ENCODE results near the gene GEMIN8.

Gene GEMIN8

DNA sequence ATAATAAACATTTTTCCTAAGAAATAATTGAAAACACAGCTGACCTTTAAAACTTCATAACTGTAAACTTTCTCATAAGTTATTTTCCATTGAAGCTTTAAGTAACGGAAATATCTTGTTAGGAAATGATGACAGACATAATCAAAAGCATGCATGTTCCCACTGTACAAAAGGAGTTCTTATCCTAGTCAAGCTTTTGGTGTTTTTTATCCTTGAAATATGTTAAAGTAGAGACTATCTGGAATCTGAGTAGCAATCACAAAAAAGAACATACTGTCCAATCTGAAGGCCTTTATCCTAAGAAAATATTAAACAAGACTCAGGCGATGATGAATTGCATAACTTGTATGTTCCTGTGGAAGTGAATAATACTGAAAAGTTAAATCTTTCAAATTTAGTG lies 14.4 kb downstream of the GEMIN8 start:
- DNase-seq (ENCODE audit: low read depth) = no peak

DNA sequence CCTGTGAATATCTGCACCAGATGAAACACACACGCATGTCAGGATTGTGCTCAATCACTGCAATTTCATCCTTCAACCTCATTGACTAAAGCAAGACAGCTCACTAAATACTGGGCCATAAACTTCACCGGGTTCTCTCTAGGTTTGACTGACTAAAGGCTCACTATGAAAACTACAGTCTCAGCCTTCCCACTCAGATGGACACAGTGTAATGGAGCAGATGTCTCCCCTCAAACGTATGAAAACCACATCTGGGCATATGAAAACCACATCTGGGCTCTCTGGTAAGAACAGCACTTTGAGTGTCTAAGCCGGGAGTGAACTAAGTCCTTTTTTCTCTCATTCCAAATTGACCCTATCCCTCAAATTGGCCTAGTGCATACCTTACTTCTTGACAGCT lies 15.2 kb downstream of the GEMIN8 start:
- no peak for DNase-seq (ENCODE audit: low read depth)

DNA sequence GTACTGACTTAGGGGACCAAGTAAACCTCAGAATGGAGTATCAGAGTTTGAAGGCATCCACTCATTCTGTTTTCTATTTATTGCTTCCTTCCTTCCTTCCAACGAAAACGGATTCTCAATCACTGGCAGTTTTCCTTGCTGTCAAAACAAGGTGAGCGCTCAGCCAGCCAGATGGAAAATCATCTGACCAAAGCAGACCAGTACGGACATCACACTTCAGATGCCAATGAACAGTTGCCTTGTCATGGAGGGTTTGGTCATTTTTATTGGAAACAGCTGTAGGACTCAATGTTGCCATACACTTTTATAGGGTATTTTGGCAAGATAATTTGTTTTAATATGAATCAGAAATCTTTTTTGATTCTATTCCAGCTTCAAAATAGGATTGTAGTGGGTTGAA lies 16.6 kb downstream of the GEMIN8 start:
- no peak for DNase-seq (ENCODE audit: low read depth)

DNA sequence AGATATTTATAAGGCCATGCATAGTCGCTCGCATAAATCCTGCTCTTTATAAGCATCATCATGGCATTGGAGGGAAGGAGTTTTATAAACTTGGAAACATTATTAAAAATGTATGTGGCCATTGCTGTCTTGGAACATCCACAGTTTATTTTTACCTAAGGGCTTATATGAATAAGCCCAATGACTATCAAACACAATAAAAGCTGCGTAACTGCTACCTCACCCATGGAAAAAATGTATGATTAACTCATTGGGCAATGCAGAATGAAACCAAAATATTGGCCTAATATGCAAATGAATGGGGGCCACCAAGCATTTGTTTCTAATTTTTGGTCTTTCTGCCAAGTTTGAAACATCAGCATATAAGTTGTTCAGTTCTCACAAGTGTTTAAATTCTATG lies 19.1 kb downstream of the GEMIN8 start:
- DNase-seq (ENCODE audit: low read depth) = no peak

DNA sequence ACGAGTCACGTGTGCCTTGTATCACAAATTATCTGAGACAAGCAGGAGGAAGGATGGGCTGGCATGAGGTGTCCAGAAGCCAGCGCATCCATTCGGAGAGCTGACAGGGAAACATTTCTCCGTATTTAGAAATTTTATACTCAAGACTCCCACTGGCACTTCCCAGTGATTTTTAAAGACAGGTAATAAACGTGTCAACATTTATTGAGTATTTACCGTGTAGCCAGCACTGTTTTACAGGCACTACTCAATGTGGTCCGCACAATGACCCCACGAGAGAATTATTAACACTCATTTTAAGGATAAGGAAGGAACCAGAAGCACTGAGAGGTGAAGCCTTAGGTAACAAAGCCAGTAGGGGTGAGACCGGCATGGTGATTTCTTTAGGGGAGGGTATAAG lies 23.2 kb downstream of the GEMIN8 start:
- no peak for DNase-seq (ENCODE audit: low read depth)

DNA sequence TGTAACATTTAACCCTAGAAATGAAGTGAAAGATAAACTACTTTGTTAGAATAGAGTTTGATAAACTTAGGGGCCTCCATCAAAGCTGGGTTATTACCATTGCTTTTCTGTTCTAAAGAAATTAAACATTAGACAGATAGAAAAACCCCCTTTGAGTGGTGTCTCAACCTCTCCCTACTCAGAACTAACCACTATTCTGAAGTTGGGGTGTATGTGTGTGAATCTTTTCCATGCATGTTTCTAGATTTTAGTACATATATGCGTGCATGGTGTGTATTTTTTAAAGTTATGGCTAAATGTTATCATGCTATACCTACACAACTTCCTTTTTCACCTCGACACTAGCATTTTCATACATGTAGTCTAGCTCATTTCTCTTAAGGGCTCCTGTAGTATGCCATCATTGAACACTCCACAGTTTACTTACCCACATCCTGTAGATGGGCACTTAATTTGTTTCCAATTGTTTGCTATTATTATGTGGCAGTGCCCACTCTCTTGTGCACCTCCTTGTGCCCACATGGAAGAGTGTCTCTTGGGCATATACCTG lies 25.7 kb downstream of the GEMIN8 start:
- no peak for DNase-seq (ENCODE audit: low read depth)

DNA sequence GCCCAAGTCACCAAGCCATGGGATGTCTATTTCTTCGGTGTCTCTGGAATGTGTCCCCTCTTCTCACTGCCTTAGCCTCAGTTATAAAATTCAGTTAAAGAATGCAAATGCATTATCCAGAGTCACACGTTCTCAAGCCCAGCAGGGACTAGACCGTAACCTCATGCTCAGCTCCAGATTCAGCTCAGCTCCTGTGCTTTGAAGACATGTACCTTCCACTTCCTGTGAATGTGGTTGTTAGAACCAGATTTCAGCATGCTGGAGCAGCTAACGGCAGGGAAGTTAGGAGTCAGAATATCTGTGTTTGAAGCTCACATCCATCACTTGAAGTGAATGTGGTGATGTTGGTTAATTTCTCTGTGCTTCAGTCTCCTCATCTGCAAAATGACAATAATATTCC lies 26.7 kb downstream of the GEMIN8 start:
- DNase-seq (ENCODE audit: low read depth) = no peak

DNA sequence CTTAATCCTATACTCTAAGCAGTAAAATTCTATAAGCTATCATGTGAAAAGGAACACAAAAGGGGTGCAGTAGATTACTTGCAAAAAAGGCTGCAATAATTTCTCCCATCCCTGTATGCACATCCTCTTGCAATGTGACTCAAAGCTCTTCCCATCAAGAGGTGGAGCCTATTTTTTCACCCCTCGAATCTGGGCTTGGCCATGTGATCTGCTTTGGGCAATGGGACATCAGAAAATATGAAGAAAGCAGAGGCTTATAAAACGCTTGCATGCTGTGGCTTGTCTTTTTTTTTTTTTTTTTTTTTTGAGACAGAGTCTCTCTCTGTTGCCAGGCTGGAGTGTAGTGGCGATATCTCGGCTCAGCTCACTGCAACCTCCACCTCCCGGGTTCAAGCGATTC lies 33.0 kb downstream of the GEMIN8 start:
- DNase-seq (ENCODE audit: low read depth) = no peak

DNA sequence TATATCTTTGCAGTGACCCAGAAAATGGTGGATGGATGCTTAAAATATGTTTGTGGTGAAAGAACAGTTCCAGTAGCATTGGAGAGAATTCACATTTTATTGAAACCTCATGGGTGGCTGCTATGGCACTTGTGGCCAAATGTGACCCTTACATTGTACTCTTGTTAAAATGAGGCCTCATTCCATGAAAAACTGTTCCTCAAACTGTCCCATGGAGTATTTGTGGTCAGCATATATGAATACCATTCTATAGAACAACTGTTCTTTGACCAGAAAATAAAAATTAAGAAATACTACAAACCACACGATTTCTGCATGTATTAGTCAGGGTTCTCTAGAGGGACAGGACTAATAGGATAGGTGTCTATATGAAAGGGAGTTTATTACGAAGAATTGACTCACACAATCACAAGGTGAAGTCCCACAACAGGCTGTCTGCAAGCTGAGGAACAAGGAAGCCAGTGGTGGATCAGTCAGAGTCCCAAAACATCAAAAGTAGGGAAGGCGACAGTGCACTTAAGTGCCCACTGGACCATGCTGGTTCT lies 35.1 kb downstream of the GEMIN8 start:
- no peak for DNase-seq (ENCODE audit: low read depth)

DNA sequence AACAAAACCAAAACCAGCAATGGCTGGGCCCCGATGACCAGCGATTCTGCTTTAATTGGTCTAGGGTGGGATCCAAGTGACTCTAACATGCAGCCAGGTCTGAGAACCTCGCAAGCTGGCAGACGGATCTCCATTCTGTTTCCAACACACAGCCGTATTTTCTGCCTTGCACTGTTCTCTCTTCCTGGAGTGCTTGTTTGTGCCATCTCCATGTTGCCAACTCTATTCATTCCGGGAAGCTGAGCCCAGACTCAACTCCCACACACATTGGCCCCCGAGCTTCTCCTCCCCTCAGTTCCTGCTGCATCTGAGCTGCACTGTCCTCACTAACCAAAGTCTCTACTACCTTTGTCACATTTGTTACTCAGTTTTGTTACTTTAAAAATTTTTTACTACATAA lies 35.6 kb downstream of the GEMIN8 start:
- DNase-seq (ENCODE audit: low read depth) = no peak

DNA sequence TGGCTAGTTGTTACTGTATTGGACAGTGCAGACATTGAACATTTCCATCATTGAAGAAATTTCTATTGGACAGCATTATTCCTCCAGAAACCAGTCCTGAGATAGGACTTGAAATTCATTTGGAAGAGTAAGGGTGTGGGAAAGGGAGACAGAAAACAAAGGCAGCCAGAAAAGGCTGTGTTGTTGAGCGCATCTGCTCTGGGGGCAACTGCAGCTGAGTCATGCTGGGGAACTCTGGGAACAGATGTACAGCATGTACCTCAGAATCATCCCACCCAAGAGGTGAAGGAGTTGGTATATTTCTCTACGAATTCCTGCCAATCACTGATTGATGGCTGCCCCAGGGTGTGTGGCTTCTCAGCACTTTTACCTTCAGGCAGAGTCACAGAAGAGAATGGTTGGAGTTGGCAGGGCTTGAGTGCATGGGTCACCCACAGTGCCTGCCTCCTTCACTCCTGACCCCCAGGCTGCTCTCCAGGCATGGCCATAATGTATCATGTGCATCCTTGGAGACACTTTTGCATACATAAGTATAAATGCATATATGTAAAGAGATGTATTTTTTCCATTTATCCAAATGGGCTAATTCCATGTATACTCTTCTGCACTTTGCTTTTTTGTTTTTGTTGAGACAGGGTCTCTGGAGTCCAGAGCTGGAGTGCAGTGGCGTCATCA lies 39.4 kb downstream of the GEMIN8 start:
- DNase-seq (ENCODE audit: low read depth) = no peak

DNA sequence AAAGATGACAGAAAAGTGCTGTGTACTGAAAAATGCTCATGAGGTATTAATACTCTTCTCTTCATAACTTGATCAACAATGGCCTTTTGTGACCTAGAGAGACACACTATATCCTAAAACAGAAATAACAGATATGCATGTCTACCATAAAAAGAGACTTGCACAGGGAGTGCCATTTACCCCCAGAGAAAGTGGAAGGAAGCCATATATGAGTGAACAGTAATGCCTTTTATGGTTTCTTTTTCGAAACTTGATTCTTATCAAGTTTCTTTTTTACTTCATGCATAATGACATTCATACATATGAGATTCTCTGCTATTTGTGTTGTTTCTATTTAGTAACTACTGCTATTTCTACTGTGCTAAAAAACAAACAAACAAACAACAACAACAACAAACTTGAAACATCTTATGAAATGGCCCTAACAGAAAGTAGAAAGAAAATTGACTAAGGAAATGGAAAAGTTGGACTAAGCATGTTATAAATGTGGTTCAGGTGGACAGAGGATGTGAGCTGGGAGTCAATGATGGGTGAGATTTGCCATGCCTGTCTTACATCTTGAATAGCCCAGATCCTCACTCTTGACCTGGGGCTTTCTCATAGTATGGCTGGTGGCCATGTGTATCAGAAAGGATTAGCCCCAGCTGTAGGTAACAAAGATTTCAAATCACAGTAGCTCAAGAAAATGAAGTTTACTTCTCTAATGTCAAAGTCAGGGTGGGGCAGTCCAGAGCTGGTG lies 43.8 kb downstream of the GEMIN8 start:
- DNase-seq (ENCODE audit: low read depth) = no peak

DNA sequence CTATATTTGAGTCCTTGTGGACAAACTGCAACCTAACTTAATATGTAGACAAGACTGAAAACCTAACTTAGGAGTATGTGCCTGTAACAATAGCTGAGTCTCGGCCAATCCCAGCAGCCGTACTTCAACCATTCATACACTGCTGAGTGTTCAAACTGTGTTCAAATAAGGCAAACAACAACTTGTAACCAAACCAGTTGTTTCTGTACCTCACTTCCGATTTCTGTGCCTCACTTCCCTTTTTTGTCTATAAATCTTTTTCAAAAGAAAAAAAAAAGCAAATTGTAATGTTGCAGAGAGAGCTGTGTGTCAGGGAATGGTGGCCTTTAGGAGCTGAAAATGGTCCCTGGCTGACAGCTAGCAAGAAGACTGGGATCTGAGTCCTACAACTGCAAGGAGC lies 46.0 kb downstream of the GEMIN8 start:
- DNase-seq (ENCODE audit: low read depth) = no peak

DNA sequence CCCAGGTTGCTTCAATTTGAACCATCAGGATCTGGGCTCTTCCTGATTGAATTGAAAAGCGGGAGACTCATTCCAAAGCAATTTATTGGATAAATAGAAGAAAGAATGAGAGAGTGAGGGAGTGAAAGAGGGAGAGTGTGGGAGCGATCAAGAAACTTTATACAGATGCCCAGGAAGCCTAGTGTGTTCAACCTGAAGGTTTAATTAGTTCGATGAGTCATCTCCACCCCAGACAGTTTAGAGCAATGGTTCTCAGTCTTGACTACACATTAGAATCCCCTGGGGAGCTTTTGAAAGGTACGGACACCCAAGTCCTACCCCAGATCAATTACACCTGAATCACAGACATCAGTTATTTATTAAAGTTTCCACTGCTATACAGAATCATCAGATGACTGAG lies 61.5 kb downstream of the GEMIN8 start:
- DNase-seq (ENCODE audit: low read depth) = no peak

DNA sequence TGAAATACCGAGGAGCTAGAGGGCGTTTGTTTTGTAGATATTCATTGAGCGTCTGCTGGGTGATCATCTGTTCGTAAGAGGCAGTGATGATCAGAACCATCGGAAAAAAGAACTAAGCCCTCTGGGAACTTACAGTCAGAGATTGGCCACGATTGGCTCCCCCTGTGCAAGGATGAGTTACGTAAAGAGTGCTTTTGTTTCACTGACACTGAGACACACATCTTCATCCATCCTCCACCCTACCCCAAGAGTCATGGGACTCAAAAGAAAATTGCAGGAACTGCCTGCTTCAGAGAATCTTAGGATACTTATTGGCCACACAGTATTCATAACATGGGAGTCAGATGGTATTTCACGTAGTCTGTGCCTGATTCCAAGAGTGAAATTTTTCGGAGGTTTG lies 62.1 kb downstream of the GEMIN8 start:
- no peak for DNase-seq (ENCODE audit: low read depth)

DNA sequence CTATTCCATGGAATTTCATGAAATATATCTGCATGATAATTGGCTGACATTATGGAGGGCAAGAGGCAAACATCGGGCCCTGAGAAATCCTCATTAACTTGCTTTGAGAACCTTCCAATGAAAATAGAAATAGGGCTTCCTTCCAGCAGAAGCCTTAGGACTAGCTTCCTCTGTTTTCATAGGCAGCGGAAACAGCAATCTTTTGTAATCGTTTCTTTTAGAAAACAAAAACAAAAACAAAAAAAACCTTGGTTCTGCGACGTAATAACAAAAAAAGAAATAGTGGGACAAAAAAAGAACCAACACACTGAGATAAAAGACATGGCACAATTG lies 62.9 kb downstream of the GEMIN8 start:
- DNase-seq (ENCODE audit: low read depth) = no peak

DNA sequence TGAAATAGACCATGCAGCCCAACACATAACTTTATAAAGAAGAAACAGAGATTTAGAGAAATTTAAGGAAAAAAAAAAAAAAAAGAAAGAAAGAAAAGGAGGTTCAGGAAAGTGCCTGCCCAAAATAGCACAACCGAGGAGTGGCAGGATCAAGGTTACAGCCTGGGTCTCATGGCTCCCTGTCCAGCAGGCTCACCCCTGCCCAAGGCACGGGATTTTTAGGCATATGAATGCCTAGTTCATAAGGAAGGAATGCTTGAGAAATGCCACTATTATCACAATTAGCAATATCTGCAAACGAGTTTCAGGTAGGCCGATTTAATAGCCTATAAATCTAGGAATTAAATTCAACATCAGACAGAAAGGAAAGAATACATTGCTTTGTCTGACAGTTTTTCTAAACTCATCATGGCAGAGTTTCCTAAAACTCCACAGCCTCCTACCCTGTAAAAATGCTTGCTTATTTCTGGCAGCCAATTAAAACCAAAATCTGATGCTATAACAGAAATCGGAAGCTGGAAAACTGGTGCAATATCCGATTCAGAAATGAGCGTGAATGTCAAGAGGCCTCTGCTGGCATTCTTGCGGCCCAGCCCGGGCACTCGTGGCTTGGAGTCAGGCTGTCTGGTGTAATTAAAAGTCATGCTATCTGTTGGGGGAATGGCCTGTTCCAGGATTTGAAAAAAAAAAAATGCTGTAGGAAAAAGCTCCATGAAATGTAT lies 63.5 kb downstream of the GEMIN8 start:
- no peak for DNase-seq (ENCODE audit: low read depth)

DNA sequence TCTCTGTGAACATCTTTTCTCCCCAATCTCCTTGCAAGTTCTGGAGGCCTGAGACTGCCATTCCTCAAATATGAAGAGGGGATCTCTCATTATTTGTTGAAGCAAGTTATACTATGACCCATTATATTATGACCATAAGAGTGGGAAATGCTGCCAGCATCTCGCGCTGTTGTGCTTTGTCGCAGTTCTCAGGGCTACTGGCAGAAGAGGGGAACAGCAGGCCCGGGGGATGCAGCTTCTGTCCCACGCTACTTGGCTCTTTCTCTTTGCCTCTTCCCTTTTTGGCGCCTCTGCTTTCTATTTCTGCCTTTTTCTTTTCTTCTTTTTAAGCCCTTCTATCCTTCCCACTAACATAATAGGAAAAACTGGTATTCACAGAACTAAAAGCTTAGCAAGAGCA lies 64.2 kb downstream of the GEMIN8 start:
- DNase-seq (ENCODE audit: low read depth) = no peak

DNA sequence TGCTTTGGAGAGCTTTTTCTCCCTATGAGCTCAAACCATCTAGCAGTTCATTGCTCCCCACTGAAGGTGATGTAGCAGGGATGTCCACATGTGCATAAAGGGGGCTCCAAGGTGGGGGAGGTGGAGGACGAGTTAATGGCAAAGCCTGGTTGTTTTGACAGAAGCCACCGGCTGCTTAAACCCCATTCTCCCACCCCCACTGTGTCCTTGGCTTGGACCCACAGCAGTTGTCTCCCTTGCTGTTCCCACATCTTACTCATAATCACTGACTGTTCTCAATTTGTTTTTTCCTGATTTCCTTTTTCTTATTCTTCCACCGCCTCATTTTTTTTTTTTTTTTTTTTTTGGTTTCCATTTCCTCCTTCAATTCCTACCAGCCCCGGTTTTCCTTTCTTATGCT lies 72.7 kb downstream of the GEMIN8 start:
- no peak for DNase-seq (ENCODE audit: low read depth)
